Left lung (tissue), 10 donors: Measurements from ENCODE around the gene RAB31. TPM values are rescaled to one million over a fixed set of nuclear protein-coding genes. Genes with fewer than 3 reads are reported as not detected.
"Not testable (repeated sequence)": the region's sequence is repeated elsewhere in the genome, so short reads cannot be mapped to it uniquely, and the experiment has no call there.

Experiments
- ATAC-seq: fragments of 200-7000 bp; cut with Tn5 transposase; one replicate; pipeline ENCODE4 v1.9.1; 2020; ENCODE audit warnings: moderate library complexity
- DNase-seq, 4 donors: peaks; one replicate each; pipeline ENCODE4 v3.0.0-alpha.2; 2013 to 2020
- H3K27ac ChIP-seq, 2 donors: fragments of 200-600 bp; sonication (generic) in 1 of 2; one replicate each; pipeline versions ENCODE4 v1.5.0 to v1.8.0; 2020 to 2021
- H3K27me3 ChIP-seq, 2 donors: fragments of 200-600 bp; sonication (generic) in 1 of 2; one replicate each; pipeline versions ENCODE4 v1.5.0 to v1.8.0; 2020 to 2021
- H3K36me3 ChIP-seq, 2 donors: fragments of 200-600 bp; sonication (generic) in 1 of 2; one replicate each; pipeline versions ENCODE4 v1.5.0 to v1.8.0; 2020 to 2021
- H3K4me1 ChIP-seq, 2 donors: fragments of 200-600 bp; one replicate each; pipeline ENCODE4 v1.8.0; 2021
- H3K4me3 ChIP-seq, 2 donors: fragments of 200-600 bp; sonication (generic) in 1 of 2; one replicate each; pipeline versions ENCODE4 v1.5.0 to v1.8.0; 2020 to 2021; ENCODE audit warnings: mild to moderate bottlenecking in 1 of 2
- H3K9me3 ChIP-seq, 2 donors: fragments of 200-600 bp; sonication (generic) in 1 of 2; one replicate each; pipeline versions ENCODE4 v1.5.0 to v1.8.0; 2020 to 2021
- intact Hi-C, 2 donors: fragments of 100-400 bp; cut with DNase I; formaldehyde crosslinking; loops; one replicate each; pipeline versions ENCODE4 v1.11.2 to v1.14.2; 2022
- polyA plus RNA-seq, 6 donors: library from polyadenylated mRNA; unstranded; fragments of 120-200 nt; gene quantifications; one replicate each; pipeline ENCODE4 v1.2.1, GENCODE V29; 2013; ENCODE audit not compliant: insufficient read length in 6 of 6
- total RNA-seq, 2 donors: library from RNA; stranded (reverse); fragmentation: NEBNext Ultra II Directional; extraction: Animal tissue kit (Norgen Biotek cat#: 25700); gene quantifications; one replicate each; pipeline ENCODE4 v1.2.1, GENCODE V29; 2021
- TF ChIP-seq, protein P1 (sequence below), 2 donors: fragments of 200-600 bp; sonication (generic) in 1 of 2; IDR thresholded peaks; one replicate each; pipeline versions ENCODE4 v1.5.0 to v1.8.0; 2021; ENCODE audit warnings: antibody characterized with exemption in 2 of 2
- donor health status: DM: no; HTN: yes; CAD: no.
- donor health status: DM: no; HTN: no; CAD: no.

The RAB31 gene
- total and polyA plus RNA-seq, 8 donors: 30.3 to 135 (median 37.3) TPM

DNA sequence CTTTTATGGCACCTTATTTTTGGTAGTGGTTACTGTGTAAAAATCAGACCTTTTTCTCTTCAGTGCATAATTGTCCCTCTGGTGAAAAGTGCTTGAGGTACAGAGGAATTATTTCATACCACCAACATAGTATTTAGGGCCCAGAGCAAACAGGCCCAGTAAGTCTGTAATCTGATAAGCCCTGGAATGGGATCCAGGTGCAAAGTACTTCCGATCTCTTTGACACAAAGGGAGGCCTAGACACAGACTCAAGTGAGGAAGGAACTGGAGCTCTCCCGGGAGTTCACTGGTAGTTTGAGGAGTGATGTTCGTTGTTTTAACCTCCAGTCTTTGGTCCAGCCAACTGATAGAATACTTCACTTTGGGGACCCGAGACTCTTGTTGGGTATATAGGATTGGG, 57.4 kb downstream of the RAB31 start:
- TF ChIP-seq, protein P1, sequence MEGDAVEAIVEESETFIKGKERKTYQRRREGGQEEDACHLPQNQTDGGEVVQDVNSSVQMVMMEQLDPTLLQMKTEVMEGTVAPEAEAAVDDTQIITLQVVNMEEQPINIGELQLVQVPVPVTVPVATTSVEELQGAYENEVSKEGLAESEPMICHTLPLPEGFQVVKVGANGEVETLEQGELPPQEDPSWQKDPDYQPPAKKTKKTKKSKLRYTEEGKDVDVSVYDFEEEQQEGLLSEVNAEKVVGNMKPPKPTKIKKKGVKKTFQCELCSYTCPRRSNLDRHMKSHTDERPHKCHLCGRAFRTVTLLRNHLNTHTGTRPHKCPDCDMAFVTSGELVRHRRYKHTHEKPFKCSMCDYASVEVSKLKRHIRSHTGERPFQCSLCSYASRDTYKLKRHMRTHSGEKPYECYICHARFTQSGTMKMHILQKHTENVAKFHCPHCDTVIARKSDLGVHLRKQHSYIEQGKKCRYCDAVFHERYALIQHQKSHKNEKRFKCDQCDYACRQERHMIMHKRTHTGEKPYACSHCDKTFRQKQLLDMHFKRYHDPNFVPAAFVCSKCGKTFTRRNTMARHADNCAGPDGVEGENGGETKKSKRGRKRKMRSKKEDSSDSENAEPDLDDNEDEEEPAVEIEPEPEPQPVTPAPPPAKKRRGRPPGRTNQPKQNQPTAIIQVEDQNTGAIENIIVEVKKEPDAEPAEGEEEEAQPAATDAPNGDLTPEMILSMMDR (IDR thresholded peaks at IDR 0.05): no peak
- no peaks in the 10 kb centered on the region for H3K9me3 ChIP-seq
- no peaks in the 10 kb centered on the region for H3K27me3 ChIP-seq
- DNase-seq: no peak
- H3K36me3 ChIP-seq: no peaks in the 10 kb centered on the region
- H3K4me1 ChIP-seq: peaks cover 0 to 67% of the 10 kb centered on the region in 2 donors
- peak overlapping the region in 1 of 2 donors; percentile 37 for H3K27ac ChIP-seq
- no peak overlapping the region for H3K4me3 ChIP-seq
- ATAC-seq: peak; percentile 74
- intact Hi-C loops: no loop called here

DNA sequence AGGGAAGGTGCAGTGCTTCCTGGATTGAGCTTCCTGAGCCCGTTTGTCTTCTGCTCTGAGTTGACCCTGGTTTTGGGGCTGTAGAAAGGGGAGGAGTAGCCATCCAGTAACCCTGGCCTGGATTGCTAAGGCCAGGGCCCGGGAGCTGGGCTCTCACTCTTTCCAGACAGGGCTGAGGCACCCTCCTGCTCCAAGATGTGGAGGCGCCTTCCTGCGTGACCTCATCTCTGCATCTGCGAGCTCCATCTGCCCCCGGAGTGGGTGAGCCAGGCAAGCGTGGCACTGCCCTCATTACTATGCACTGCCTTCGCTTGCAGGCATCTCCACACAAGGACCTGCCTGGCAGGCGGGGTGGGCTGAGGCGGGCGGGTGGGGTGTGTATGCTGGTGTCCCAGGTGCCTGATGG, 58.0 kb downstream of the RAB31 start:
- intact Hi-C loops: no loop called here
- DNase-seq: peak in 1 of 4 donors; percentile 66
- TF ChIP-seq, protein P1 (IDR thresholded peaks at IDR 0.05): no peak
- Histone ChIP-seq H3K36me3 (no peaks in the 10 kb centered on the region), H3K4me3 (no peak overlapping the region), H3K9me3 (no peaks in the 10 kb centered on the region), H3K27me3 (no peaks in the 10 kb centered on the region), H3K27ac (peak overlapping the region in 1 of 2 donors; percentile 28), H3K4me1 (peaks cover 0 to 66% of the 10 kb centered on the region in 2 donors)
- peak; percentile 41 for ATAC-seq

DNA sequence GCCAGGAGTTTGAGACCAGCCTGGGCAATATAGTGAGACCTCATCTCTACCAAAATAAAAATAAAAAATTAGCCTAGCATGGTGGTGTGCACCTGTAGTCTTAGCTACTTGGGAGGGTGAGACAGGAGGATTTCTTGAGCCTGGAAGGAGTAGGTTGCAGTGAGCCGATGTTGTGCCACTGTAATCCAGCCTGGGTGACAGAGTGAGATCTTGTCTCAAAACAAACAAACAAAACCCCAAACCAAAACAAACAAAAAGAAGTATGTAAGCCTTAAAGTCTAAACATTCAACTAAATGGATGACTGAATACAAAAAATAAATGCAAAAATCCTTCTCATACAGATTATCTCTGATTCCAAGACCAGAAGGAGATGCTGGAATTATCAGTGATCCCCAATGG, 58.6 kb downstream of the RAB31 start:
- intact Hi-C loops: no loop called here
- H3K9me3 ChIP-seq: no peaks in the 10 kb centered on the region
- no peaks in the 10 kb centered on the region for H3K27me3 ChIP-seq
- no peak overlapping the region for H3K4me3 ChIP-seq
- DNase-seq (no peak), ATAC-seq (no peak)
- TF ChIP-seq, protein P1 (IDR thresholded peaks at IDR 0.05): no peak
- no peaks in the 10 kb centered on the region for H3K36me3 ChIP-seq
- H3K4me1 ChIP-seq: peaks cover 4 to 67% of the 10 kb centered on the region in 2 donors
- peak overlapping the region in 1 of 2 donors; percentile 28 for H3K27ac ChIP-seq

- ATAC-seq, H3K27ac ChIP-seq, H3K36me3 ChIP-seq, DNase-seq, intact Hi-C loops, H3K9me3 ChIP-seq, H3K4me3 ChIP-seq, H3K27me3 ChIP-seq: not testable (repeated sequence)
- H3K4me1 ChIP-seq: peaks cover 4 to 67% of the 10 kb centered on the region in 2 donors
Measured at GRCh38 chr18:9768071-9768691, 60.1 kb downstream of the RAB31 start.

GRCh38 chr18:9770111-9770510, 62.0 kb downstream of the RAB31 start:
- ATAC-seq, H3K36me3 ChIP-seq, intact Hi-C loops, H3K9me3 ChIP-seq, H3K27me3 ChIP-seq, H3K4me3 ChIP-seq, DNase-seq: not testable (repeated sequence)
- Histone ChIP-seq H3K27ac (peak overlapping the region in 1 of 2 donors; percentile 88), H3K4me1 (peaks cover 4 to 71% of the 10 kb centered on the region in 2 donors)

- no peaks in the 10 kb centered on the region for H3K9me3 ChIP-seq
- intact Hi-C loops: no loop called here
- DNase-seq (peak; percentile 67 to 94 (median 77)), ATAC-seq (peak; percentile 94)
- H3K4me1 ChIP-seq: peaks cover 4 to 69% of the 10 kb centered on the region in 2 donors
- TF ChIP-seq, protein P1 (IDR thresholded peaks at IDR 0.05): peak; percentile 96 to 98
- peak overlapping the region in 1 of 2 donors; percentile 3 for H3K4me3 ChIP-seq
- peak overlapping the region; percentile 67 to 88 for H3K27ac ChIP-seq
- no peaks in the 10 kb centered on the region for H3K36me3 ChIP-seq
- no peaks in the 10 kb centered on the region for H3K27me3 ChIP-seq
Measured at GRCh38 chr18:9771261-9771976, 63.3 kb downstream of the RAB31 start.
